Activated naive CD4-positive, alpha-beta T cell treated with anti-CD3 and anti-CD28 coated beads, Interleukin-2, amount 50 U/mL, for 24 hours (primary cell): ENCODE results near the gene COL4A6.

Experiments
- H3K27ac Mint-ChIP-seq: one replicate; pipeline ENCODE4 v1.8.0; 2021; ENCODE audit warnings: mild to moderate bottlenecking, mixed read lengths
- H3K27me3 Mint-ChIP-seq: one replicate; pipeline ENCODE4 v1.8.0; 2021; ENCODE audit warnings: mixed read lengths
- H3K36me3 Mint-ChIP-seq: one replicate; pipeline ENCODE4 v1.8.0; 2021; ENCODE audit warnings: mixed read lengths
- H3K4me1 Mint-ChIP-seq: one replicate; pipeline ENCODE4 v1.8.0; 2021; ENCODE audit warnings: mixed read lengths
- H3K4me3 Mint-ChIP-seq: one replicate; pipeline ENCODE4 v1.8.0; 2021; ENCODE audit warnings: mild to moderate bottlenecking, mixed read lengths
- H3K9me3 Mint-ChIP-seq: one replicate; pipeline ENCODE4 v1.8.0; 2021; ENCODE audit warnings: mixed read lengths

The COL4A6 gene

GRCh38 chrX:108186811-108187210 is 251.4 kb downstream of the COL4A6 start:
- Mint-ChIP-seq H3K36me3 (no peaks in the 10 kb centered on the region), H3K9me3 (no peaks in the 10 kb centered on the region), H3K27ac (no peak overlapping the region)

GRCh38 chrX:108178143-108178498 is 260.1 kb downstream of the COL4A6 start:
- Mint-ChIP-seq H3K27me3 (no peaks in the 10 kb centered on the region), H3K9me3 (no peaks in the 10 kb centered on the region), H3K36me3 (no peaks in the 10 kb centered on the region), H3K27ac (no peak overlapping the region), H3K4me1 (no peaks in the 10 kb centered on the region), H3K4me3 (no peak overlapping the region)

More at GRCh38 chrX:108186811-108187210, 251.4 kb downstream of the COL4A6 start:
- Mint-ChIP-seq H3K4me1 (no peaks in the 10 kb centered on the region), H3K4me3 (no peak overlapping the region), H3K27me3 (no peaks in the 10 kb centered on the region)

- Mint-ChIP-seq H3K9me3 (no peaks in the 10 kb centered on the region), H3K27ac (no peak overlapping the region), H3K36me3 (no peaks in the 10 kb centered on the region), H3K27me3 (no peaks in the 10 kb centered on the region), H3K4me3 (no peak overlapping the region), H3K4me1 (no peaks in the 10 kb centered on the region)
These were observed 260.7 kb downstream of the COL4A6 start for GRCh38 chrX:108177351-108178142.

GRCh38 chrX:108173874-108174273 is 264.3 kb downstream of the COL4A6 start:
- H3K27ac Mint-ChIP-seq: no peak overlapping the region
- H3K27me3 Mint-ChIP-seq: no peaks in the 10 kb centered on the region
- H3K36me3 Mint-ChIP-seq: no peaks in the 10 kb centered on the region
- no peaks in the 10 kb centered on the region for H3K4me1 Mint-ChIP-seq
- no peak overlapping the region for H3K4me3 Mint-ChIP-seq
- no peaks in the 10 kb centered on the region for H3K9me3 Mint-ChIP-seq

- Mint-ChIP-seq H3K27me3 (no peaks in the 10 kb centered on the region), H3K4me1 (no peaks in the 10 kb centered on the region), H3K36me3 (no peaks in the 10 kb centered on the region), H3K27ac (no peak overlapping the region), H3K9me3 (no peaks in the 10 kb centered on the region), H3K4me3 (no peak overlapping the region)
These were observed 266.6 kb downstream of the COL4A6 start for GRCh38 chrX:108171671-108172070.

GRCh38 chrX:108169768-108170167 is 268.5 kb downstream of the COL4A6 start:
- Mint-ChIP-seq H3K27me3 (no peaks in the 10 kb centered on the region), H3K9me3 (no peaks in the 10 kb centered on the region), H3K27ac (no peak overlapping the region), H3K4me1 (no peaks in the 10 kb centered on the region), H3K4me3 (no peak overlapping the region), H3K36me3 (no peaks in the 10 kb centered on the region)

GRCh38 chrX:108168961-108169740 is 269.1 kb downstream of the COL4A6 start:
- Mint-ChIP-seq H3K36me3 (no peaks in the 10 kb centered on the region), H3K4me1 (no peaks in the 10 kb centered on the region), H3K27ac (no peak overlapping the region), H3K9me3 (no peaks in the 10 kb centered on the region), H3K4me3 (no peak overlapping the region), H3K27me3 (no peaks in the 10 kb centered on the region)

GRCh38 chrX:108167211-108167872 is 270.9 kb downstream of the COL4A6 start:
- Mint-ChIP-seq H3K36me3 (no peaks in the 10 kb centered on the region), H3K9me3 (no peaks in the 10 kb centered on the region), H3K4me1 (no peaks in the 10 kb centered on the region), H3K27ac (no peak overlapping the region), H3K27me3 (no peaks in the 10 kb centered on the region), H3K4me3 (no peak overlapping the region)

- no peak overlapping the region for H3K4me3 Mint-ChIP-seq
- H3K9me3 Mint-ChIP-seq: no peaks in the 10 kb centered on the region
- no peaks in the 10 kb centered on the region for H3K4me1 Mint-ChIP-seq
- no peak overlapping the region for H3K27ac Mint-ChIP-seq
- no peaks in the 10 kb centered on the region for H3K36me3 Mint-ChIP-seq
- no peaks in the 10 kb centered on the region for H3K27me3 Mint-ChIP-seq
These were observed 272.7 kb downstream of the COL4A6 start for GRCh38 chrX:108165383-108166111.

GRCh38 chrX:108163333-108164082 is 274.7 kb downstream of the COL4A6 start:
- no peaks in the 10 kb centered on the region for H3K27me3 Mint-ChIP-seq
- H3K4me1 Mint-ChIP-seq: no peaks in the 10 kb centered on the region
- H3K4me3 Mint-ChIP-seq: no peak overlapping the region
- no peaks in the 10 kb centered on the region for H3K9me3 Mint-ChIP-seq
- no peak overlapping the region for H3K27ac Mint-ChIP-seq
- H3K36me3 Mint-ChIP-seq: no peaks in the 10 kb centered on the region

GRCh38 chrX:108162265-108162664 is 276.0 kb downstream of the COL4A6 start:
- H3K27ac Mint-ChIP-seq: no peak overlapping the region

GRCh38 chrX:108160309-108160708 is 277.9 kb downstream of the COL4A6 start:
- H3K9me3 Mint-ChIP-seq: no peaks in the 10 kb centered on the region
- H3K27me3 Mint-ChIP-seq: no peaks in the 10 kb centered on the region
- no peak overlapping the region for H3K4me3 Mint-ChIP-seq
- H3K4me1 Mint-ChIP-seq: no peaks in the 10 kb centered on the region
- no peaks in the 10 kb centered on the region for H3K36me3 Mint-ChIP-seq
- no peak overlapping the region for H3K27ac Mint-ChIP-seq

More at GRCh38 chrX:108162265-108162664, 276.0 kb downstream of the COL4A6 start:
- H3K27me3 Mint-ChIP-seq: no peaks in the 10 kb centered on the region
- H3K36me3 Mint-ChIP-seq: no peaks in the 10 kb centered on the region
- no peaks in the 10 kb centered on the region for H3K4me1 Mint-ChIP-seq
- no peaks in the 10 kb centered on the region for H3K9me3 Mint-ChIP-seq
- H3K4me3 Mint-ChIP-seq: no peak overlapping the region

- Mint-ChIP-seq H3K27me3 (no peaks in the 10 kb centered on the region), H3K4me3 (no peak overlapping the region), H3K9me3 (no peaks in the 10 kb centered on the region), H3K36me3 (no peaks in the 10 kb centered on the region), H3K4me1 (no peaks in the 10 kb centered on the region), H3K27ac (no peak overlapping the region)
These were observed 279.1 kb downstream of the COL4A6 start for GRCh38 chrX:108159028-108159670.

GRCh38 chrX:108157628-108158027 is 280.6 kb downstream of the COL4A6 start:
- H3K9me3 Mint-ChIP-seq: no peaks in the 10 kb centered on the region
- H3K27ac Mint-ChIP-seq: no peak overlapping the region
- no peak overlapping the region for H3K4me3 Mint-ChIP-seq
- H3K27me3 Mint-ChIP-seq: no peaks in the 10 kb centered on the region
- peaks cover 5% of the 10 kb centered on the region for H3K36me3 Mint-ChIP-seq
- H3K4me1 Mint-ChIP-seq: no peaks in the 10 kb centered on the region
